22Rv1 (cell line): ENCODE results near the gene APOBEC3G.
"Not testable (repeated sequence)": the region's sequence is repeated elsewhere in the genome, so short reads cannot be mapped to it uniquely, and the experiment has no call there.

ENCODE experiments used
- CTCF ChIP-seq: fragments of 450-650 bp; IDR thresholded peaks from 2 replicates; pipeline ENCODE4 v1.5.1; 2017; ENCODE audit warnings: mild to moderate bottlenecking
- ZFX ChIP-seq: fragments of 450-650 bp; IDR thresholded peaks from 2 replicates; pipeline ENCODE4 v1.6.1; 2017; ENCODE audit warnings: antibody characterized with exemption, borderline replicate concordance

GRCh38 chr22:39061951-39062350, 15.1 kb upstream of the APOBEC3G start:
- not testable (repeated sequence) for TF ChIP-seq CTCF, ZFX
